Smooth muscle cell of bladder (primary cell): ENCODE measurements around the gene SLX4IP. TPM values are rescaled to one million over a fixed set of nuclear protein-coding genes. Genes with fewer than 3 reads are reported as not detected.

Experiments
- total RNA-seq: library from RNA; depleted of rRNA; stranded (reverse); fragments of >200 nt; gene quantifications from 2 replicates; pipeline ENCODE4 v1.2.3, GENCODE V29; 2014

Gene SLX4IP
- 3.7 and 3.8 TPM in 2 replicates for total RNA-seq

DNA sequence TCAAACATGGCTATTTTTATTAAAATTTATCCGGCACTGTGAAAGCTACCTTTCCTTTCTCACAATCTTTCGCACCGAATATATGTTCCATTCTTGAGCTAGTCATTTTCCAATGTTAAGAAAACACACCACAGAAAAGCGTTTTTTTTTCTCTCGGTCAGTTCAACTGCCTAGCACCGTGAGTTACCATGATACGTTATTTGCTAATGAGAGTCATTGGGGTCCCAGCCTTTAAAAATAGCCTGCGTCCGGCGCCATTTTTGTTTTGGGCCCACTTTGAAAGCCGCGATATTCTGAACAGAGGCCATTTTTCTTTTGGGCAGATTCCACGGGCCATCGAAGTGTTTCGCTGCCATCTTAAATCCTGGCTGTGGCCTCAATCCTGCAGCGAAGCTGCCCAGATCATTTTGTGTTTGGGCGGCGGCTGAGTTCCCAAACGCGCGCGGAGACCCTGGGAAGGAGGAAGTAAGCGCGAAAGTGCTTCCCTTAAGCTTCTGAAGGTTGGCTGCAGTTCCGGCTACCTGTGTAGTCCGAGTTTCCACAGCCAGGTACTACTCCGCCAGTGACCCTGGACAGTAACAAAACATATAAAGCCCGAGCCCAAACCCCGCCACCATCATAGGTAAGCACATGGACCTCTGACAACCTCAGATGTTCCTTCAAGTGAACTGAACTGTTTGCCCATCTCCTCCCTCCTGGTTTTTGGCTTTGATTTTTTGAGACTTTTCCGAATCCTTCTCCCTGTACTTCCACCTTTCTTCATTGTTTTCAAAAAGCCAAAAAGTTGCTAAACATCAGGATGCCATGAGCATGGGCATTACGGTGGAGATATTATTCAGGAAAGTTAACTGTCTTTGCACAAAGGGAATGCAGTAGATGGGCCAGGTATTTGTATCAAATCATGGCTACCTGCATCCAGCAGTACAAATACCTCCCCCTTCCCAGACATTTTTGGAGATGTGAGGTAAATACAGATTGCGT, at the start of gene SLX4IP:
TSS of gene SLX4IP (plus strand) at position 474 of the 981 bp plus-strand sequence. CDS start 22,900 bp downstream, outside the sequence.

DNA sequence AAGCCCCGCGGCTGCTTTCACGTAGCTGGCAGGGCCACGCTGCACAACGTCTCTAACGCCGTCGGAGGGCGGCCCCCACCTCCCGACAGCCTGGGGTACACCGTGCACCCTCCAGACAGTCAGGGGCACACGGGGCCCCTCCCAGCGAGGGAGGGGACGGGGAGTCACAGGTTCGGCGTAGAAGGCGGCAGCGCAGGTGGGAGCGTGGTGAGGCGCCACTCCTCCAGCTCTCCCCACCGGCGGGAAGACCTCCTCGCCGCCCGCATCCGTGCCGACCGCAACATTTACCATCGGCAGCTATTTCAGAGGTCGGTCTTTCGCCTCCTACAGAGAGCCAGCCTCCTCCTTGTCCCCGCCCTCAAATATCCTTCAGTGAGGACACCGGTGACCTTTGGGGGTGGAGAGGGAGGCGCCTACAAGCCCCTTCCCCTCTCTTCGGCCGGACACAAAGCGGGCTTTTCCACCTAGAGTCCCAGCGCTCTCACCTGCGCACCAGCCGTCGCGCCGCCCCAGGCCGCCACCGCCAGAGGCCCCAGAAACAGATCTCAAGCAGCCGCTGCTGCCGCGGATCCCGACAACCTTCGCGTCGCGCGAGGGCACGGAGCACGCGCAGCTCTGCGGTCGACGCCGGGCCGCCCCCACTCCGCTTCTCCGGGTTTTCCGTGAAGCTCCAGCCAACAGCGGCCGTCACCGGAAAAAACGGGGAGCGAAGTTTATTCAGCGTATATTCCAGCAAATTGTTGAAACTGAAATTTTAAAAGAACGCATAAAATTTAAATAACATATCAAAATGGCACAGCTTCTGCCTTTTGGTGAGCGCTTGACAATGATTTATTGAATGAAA, 1.3 kb upstream of the SLX4IP start, which contains the start of gene MKKS:
TSS of gene MKKS (minus strand) at position 600 of the 844 bp plus-strand sequence. CDS start 20,708 bp downstream, outside the sequence.

DNA sequence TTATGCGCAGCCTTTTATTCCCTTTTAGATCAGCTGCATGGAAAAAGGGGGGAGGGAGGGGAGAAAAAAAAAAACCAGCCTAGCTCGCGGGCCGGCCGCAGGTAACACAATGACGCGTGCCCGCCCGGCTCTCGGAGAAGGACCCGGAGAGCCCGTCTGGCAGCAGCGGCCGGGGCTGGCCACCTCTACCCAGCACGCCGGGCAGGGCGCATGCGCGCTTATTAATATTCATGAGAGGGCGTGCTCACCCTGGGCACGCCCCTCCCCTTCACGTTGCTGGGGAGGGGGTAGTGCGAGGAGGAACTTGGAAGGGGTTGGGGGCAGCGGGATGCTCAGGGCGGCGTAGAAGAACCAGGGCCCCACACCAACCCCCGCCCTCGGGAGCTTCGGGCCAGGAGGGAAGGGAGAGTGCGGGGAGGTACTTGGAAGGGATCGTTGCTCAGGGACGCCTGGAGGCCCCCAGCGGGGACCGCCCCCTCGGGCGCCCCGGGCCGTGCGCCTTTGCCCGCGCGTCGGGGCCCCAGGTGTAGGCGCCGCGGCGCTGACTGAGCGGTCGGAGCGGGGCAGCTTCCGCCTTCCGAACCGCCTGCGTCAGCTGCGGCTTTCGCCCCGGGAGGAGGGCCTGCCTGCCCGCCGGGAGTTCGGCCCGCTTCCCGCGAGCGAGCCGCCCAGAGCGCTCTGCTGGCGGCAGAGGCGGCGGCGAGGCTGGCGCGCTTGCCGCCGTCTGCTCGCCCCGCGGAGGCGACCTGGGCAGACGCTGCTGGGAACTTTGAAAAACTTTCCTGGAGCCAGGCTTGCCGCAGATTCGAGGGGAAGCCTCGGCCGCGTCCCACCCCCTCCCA, 239.0 kb downstream of the SLX4IP start, which contains the start of gene JAG1:
TSS of gene JAG1 (minus strand) at position 158 of the 842 bp plus-strand sequence. CDS start 469 bp downstream, outside the sequence.

Other genes with a start within 250 kb of the SLX4IP start
- gene SNAP25, start 216.5 kb upstream of the SLX4IP start, total RNA-seq: 3.7 and 9.5 TPM in 2 replicates
- 3.7 and 4.6 TPM in 2 replicates for gene MKKS, start 1.1 kb upstream of the SLX4IP start, total RNA-seq
- gene JAG1, start 238.7 kb downstream of the SLX4IP start, total RNA-seq: 19.1 and 26.6 TPM in 2 replicates